Colonic mucosa (tissue), 4 donors: Measurements from ENCODE around the gene OCEL1. TPM values are rescaled to one million over a fixed set of nuclear protein-coding genes. Genes with fewer than 3 reads are reported as not detected.

Experiments used
- DNase-seq: peaks from one replicate; pipeline ENCODE4 v3.0.0-alpha.2; 2020
- H3K27ac ChIP-seq: fragments of 200-600 bp; one replicate; pipeline ENCODE4 v1.8.0; 2021
- H3K27me3 ChIP-seq: fragments of 200-600 bp; one replicate; pipeline ENCODE4 v1.8.0; 2021
- H3K36me3 ChIP-seq: fragments of 200-600 bp; one replicate; pipeline ENCODE4 v1.8.0; 2021
- H3K4me1 ChIP-seq: fragments of 200-600 bp; one replicate; pipeline ENCODE4 v1.8.0; 2021; ENCODE audit warnings: mild to moderate bottlenecking
- H3K4me3 ChIP-seq: fragments of 200-600 bp; one replicate; pipeline ENCODE4 v1.8.0; 2021
- H3K9ac ChIP-seq, 2 donors: one replicate each; pipeline ENCODE4 v1.7.0; 2013; ENCODE audit warnings: control low read depth in 2 of 2, low read depth in 2 of 2, low read length in 2 of 2
- H3K9me3 ChIP-seq: fragments of 200-600 bp; one replicate; pipeline ENCODE4 v1.8.0; 2021
- intact Hi-C: fragments of 100-400 bp; cut with DNase I; formaldehyde crosslinking; loops from one replicate; pipeline ENCODE4 v1.14.1; 2022
- total RNA-seq, 2 donors: library from RNA; stranded (reverse); fragmentation: NEBNext Ultra II Directional in 1 of 2; extraction: Animal tissue kit (Norgen Biotek cat#: 25700) in 1 of 2; gene quantifications; one replicate each; pipeline ENCODE4 v1.2.1, GENCODE V29; 2021
- TF ChIP-seq, protein P1 (sequence below): fragments of 200-600 bp; IDR thresholded peaks from one replicate; pipeline ENCODE4 v1.8.0; 2022; ENCODE audit warnings: antibody characterized with exemption, mild to moderate bottlenecking
- donor health status: healthy.
- donor health status: DM: no; HTN: no; CAD: no.
- donor health status: DM: no; HTN: no; CAD: no.

The OCEL1 gene
- total RNA-seq, 2 donors from 2014 or later, result 35.7 to 46.9 TPM

DNA sequence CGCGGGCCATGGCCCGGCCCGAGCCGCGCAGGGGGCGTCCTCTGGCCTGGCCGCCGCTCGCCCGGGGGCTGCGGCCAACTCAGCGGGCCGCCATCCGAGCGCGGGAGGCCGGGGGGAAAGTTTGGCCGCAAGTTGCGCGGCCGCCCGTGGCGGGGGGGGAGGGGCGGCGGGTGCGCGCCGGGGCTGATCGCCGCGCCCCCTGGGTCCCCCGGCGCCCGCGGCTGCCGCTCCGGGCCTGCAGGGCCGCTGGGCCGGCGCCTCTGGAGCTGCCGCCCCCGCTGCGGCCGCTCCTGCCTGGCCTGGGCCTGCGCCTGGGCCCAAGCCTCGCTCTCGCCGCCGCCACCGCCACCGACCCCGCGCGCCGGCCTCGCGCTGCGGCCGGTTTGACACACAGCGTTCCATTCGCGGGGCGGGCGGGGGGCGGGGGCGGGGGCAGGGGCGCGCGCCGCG is 19.5 kb downstream of the OCEL1 start, which contains the start of gene NR2F6:
Gene NR2F6, minus strand, starts transcription at position 385 of the 450 bp plus-strand sequence. CDS start 699 bp downstream, outside the sequence.
- Histone ChIP-seq H3K9me3 (no peaks in the 10 kb centered on the region), H3K9ac (peak within 1 kb of the TSS; percentile 85 to 95), H3K4me1 (peaks cover 38% of the 10 kb centered on the region), H3K36me3 (no peaks in the 10 kb centered on the region), H3K27me3 (no peaks in the 10 kb centered on the region), H3K4me3 (peak within 1 kb of the TSS; percentile 80), H3K27ac (peak within 1 kb of the TSS; percentile 93)
- intact Hi-C loops, result no loop called here
- TF ChIP-seq, protein P1, sequence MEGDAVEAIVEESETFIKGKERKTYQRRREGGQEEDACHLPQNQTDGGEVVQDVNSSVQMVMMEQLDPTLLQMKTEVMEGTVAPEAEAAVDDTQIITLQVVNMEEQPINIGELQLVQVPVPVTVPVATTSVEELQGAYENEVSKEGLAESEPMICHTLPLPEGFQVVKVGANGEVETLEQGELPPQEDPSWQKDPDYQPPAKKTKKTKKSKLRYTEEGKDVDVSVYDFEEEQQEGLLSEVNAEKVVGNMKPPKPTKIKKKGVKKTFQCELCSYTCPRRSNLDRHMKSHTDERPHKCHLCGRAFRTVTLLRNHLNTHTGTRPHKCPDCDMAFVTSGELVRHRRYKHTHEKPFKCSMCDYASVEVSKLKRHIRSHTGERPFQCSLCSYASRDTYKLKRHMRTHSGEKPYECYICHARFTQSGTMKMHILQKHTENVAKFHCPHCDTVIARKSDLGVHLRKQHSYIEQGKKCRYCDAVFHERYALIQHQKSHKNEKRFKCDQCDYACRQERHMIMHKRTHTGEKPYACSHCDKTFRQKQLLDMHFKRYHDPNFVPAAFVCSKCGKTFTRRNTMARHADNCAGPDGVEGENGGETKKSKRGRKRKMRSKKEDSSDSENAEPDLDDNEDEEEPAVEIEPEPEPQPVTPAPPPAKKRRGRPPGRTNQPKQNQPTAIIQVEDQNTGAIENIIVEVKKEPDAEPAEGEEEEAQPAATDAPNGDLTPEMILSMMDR, result no peak
- no peak for DNase-seq

DNA sequence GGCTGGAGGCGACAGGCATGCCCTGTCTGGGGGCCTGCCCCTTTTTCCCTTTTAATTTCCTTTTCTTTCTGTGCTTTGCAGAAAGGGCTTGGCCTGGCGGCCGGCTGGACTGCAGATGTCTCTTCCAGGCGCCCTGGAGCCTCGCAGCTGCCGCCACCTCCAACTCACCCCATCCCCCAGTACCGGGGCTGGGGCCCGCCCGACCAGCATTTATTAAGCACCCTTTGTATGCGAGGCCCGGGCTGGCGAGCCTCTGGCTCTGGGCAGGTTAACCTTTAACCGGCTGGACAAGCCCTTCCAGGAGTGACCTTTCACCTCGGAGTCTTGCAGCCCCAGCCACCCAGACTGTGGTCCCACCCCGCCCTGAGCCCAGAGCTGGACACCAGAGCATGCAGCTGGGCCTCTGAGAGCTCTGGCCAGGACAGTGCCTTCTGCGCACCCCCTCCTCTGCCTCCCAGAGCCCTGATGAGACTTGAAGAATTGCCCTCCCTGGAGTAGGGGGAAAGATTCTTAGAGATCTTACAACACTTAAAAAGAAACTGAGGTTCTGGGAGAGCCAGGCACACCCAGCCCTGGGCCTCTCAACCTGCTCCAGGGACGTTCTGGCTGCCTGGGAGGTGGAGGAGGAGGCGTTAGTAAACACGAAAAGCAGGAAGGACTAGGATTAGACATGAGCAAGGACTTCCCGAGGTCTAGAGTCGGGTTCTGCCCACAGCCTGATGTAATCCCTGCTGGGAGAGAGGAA is 20.8 kb downstream of the OCEL1 start:
- DNase-seq, result peak; percentile 81
- peaks cover 32% of the 10 kb centered on the region for H3K4me1 ChIP-seq

GRCh38 chr19:17248011-17248776 is 22.2 kb downstream of the OCEL1 start:
- TF ChIP-seq, protein P1, result no peak
- Histone ChIP-seq H3K4me1 (peaks cover 23% of the 10 kb centered on the region), H3K9me3 (no peaks in the 10 kb centered on the region), H3K4me3 (no peak overlapping the region), H3K27ac (peak overlapping the region; percentile 93), H3K9ac (peak overlapping the region; percentile 43 to 74), H3K27me3 (no peaks in the 10 kb centered on the region), H3K36me3 (no peaks in the 10 kb centered on the region)
- DNase-seq, result peak; percentile 75
- intact Hi-C loops, result no loop called here

More for the DNA sequence above, 20.8 kb downstream of the OCEL1 start:
- peak overlapping the region; percentile 93 for H3K27ac ChIP-seq
- intact Hi-C loops, result no loop called here
- TF ChIP-seq, protein P1, result no peak
- H3K27me3 ChIP-seq, result no peaks in the 10 kb centered on the region
- H3K36me3 ChIP-seq, result no peaks in the 10 kb centered on the region
- H3K9ac ChIP-seq, result peak overlapping the region; percentile 64 to 74
- H3K9me3 ChIP-seq, result no peaks in the 10 kb centered on the region
- peak overlapping the region; percentile 31 for H3K4me3 ChIP-seq

GRCh38 chr19:17249887-17250548 is 24.0 kb downstream of the OCEL1 start:
- no peaks in the 10 kb centered on the region for H3K27me3 ChIP-seq
- peak overlapping the region in 1 of 2 donors; percentile 26 for H3K9ac ChIP-seq
- no peak overlapping the region for H3K4me3 ChIP-seq
- no peaks in the 10 kb centered on the region for H3K9me3 ChIP-seq
- no peak for DNase-seq
- H3K36me3 ChIP-seq, result no peaks in the 10 kb centered on the region
- TF ChIP-seq, protein P1, result no peak
- intact Hi-C loops, result no loop called here
- peak overlapping the region; percentile 93 for H3K27ac ChIP-seq
- H3K4me1 ChIP-seq, result peaks cover 23% of the 10 kb centered on the region

GRCh38 chr19:17254636-17255035 is 28.6 kb downstream of the OCEL1 start:
- Histone ChIP-seq H3K4me1 (no peaks in the 10 kb centered on the region), H3K27ac (no peak overlapping the region), H3K27me3 (no peaks in the 10 kb centered on the region), H3K9ac (no peak overlapping the region), H3K9me3 (no peaks in the 10 kb centered on the region), H3K36me3 (no peaks in the 10 kb centered on the region), H3K4me3 (no peak overlapping the region)
- no peak for DNase-seq
- intact Hi-C loops, result no loop called here
- TF ChIP-seq, protein P1, result no peak
